Brain microvascular endothelial cell (primary cell): Measurements from ENCODE around the gene RIN3.
A peak's percentile ranks its signal among the peaks of the same experiment; 100 is the strongest.

Experiments used
- DNase-seq: peaks from one replicate; pipeline ENCODE4 v3.0.0-alpha.2; 2020
- H3K27ac ChIP-seq: fragments of 250-450 bp; sonication (Bioruptor Pico); 2 replicates; pipeline ENCODE4 v1.5.1; 2020; ENCODE audit warnings: mild to moderate bottlenecking, moderate library complexity
- H3K27me3 ChIP-seq: fragments of 250-450 bp; sonication (Bioruptor Pico); replicated peaks from 2 replicates; pipeline ENCODE4 v1.5.1; 2020; ENCODE audit warnings: mild to moderate bottlenecking
- H3K36me3 ChIP-seq: fragments of 250-450 bp; sonication (Bioruptor Pico); replicated peaks from 2 replicates; pipeline ENCODE4 v1.5.1; 2020; ENCODE audit warnings: mild to moderate bottlenecking
- H3K4me3 ChIP-seq: 2 replicates; pipeline ENCODE4 v1.5.1; 2011; ENCODE audit warnings: low read depth, mild to moderate bottlenecking, control low read depth, low read length, moderate library complexity
- in situ Hi-C: cut with HindIII; loops from 2 replicates; pipeline ENCODE4 v1.10.0; 2017; ENCODE audit warnings: low sequenced_read_pairs, low pct_ligation_motif_present
- TF ChIP-seq, protein P1 (sequence below): IDR thresholded peaks from 2 replicates; pipeline ENCODE4 v1.5.1; 2011; ENCODE audit warnings: low read depth, mild to moderate bottlenecking, moderate library complexity, low read length, control low read depth, inconsistent platforms; ENCODE audit errors: missing control alignments

The RIN3 gene

DNA sequence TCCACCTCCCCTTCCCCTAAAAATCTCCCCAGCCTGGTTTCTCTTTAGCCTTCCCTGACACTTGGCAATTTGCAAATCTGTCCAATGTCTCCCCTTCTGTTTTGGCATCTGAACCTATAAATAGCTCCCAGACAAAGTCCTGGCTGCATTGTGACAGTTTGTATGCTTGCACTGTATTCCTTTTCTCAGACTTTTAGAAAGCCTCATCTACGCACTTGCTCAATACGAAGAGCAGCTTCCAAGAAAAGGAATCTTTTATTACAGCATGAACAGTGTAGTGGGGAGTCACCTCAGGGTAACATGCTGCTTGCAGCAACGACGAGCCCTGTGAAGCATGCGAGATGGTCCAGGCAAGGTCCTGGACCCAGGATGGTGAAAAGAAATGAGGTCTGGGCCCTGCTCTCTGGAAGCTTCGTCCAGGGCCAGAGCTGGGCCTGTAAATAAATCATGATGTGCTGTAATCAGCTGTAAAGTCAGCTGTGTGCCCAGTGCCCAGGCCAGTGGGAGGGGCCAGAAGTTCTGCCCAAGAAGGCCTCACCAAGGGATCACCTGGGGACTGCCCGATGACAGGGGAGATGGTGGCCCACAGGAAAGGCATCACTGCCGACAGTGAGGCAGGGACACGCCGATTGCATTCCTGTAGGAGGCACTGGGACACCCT lies 88.3 kb downstream of the RIN3 start:
- no peak for DNase-seq
- Histone ChIP-seq H3K36me3 (no peaks in the 10 kb centered on the region), H3K27ac (no peak overlapping the region), H3K4me3 (no peak overlapping the region), H3K27me3 (no peaks in the 10 kb centered on the region)
- TF ChIP-seq, protein P1, sequence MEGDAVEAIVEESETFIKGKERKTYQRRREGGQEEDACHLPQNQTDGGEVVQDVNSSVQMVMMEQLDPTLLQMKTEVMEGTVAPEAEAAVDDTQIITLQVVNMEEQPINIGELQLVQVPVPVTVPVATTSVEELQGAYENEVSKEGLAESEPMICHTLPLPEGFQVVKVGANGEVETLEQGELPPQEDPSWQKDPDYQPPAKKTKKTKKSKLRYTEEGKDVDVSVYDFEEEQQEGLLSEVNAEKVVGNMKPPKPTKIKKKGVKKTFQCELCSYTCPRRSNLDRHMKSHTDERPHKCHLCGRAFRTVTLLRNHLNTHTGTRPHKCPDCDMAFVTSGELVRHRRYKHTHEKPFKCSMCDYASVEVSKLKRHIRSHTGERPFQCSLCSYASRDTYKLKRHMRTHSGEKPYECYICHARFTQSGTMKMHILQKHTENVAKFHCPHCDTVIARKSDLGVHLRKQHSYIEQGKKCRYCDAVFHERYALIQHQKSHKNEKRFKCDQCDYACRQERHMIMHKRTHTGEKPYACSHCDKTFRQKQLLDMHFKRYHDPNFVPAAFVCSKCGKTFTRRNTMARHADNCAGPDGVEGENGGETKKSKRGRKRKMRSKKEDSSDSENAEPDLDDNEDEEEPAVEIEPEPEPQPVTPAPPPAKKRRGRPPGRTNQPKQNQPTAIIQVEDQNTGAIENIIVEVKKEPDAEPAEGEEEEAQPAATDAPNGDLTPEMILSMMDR: no peak
- in situ Hi-C loops: no loop called here

DNA sequence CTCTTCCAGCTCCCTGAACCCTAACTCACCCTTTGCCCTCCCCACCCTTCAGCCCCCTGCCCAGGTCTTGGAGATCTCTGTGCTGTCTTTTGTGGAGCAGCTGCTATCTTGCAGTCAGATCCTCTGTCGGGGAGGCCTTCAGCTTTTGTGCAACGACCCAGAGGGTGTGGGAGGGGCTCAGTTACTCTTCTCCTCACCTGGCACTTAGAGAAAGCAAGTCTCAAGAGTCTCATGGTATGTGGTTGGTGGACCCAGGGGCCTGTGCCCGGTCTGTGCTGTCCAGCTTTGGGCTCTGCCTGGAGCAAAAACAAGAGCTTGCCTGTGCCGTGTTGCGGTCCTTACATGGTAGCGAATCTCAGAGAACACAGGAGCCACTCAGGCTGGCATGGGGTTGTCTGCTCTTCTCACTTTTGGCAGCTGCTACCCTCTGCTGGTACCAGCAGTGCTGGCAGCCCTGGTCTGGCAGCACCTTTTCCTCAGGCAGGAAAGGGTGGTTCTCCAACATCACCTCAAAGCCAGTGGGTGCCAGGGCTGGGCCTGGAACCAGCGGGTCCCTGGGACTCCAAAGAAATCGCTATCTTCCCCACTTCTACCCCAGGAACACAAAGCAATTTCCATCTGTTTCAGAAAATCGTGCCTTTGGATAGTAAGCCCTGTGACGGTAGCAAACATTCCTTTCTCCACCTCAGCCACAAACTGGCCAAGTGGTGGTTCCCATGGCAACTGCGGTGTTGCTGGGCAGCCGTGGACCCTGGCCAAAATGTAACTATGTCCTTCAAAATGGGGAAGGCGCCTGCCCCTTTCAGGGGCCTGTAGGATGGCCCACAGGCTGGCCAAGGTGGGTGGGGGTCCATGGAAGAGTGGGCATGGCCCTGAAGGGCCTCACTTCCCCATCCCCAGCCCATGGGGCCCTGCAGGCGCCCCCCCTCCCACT lies 90.0 kb downstream of the RIN3 start:
- DNase-seq: peak; percentile 64
- TF ChIP-seq, protein P1: peak; percentile 49
- Histone ChIP-seq H3K4me3 (no peak overlapping the region), H3K27ac (no peak overlapping the region), H3K27me3 (no peaks in the 10 kb centered on the region), H3K36me3 (no peaks in the 10 kb centered on the region)
- in situ Hi-C loops: no loop called here

DNA sequence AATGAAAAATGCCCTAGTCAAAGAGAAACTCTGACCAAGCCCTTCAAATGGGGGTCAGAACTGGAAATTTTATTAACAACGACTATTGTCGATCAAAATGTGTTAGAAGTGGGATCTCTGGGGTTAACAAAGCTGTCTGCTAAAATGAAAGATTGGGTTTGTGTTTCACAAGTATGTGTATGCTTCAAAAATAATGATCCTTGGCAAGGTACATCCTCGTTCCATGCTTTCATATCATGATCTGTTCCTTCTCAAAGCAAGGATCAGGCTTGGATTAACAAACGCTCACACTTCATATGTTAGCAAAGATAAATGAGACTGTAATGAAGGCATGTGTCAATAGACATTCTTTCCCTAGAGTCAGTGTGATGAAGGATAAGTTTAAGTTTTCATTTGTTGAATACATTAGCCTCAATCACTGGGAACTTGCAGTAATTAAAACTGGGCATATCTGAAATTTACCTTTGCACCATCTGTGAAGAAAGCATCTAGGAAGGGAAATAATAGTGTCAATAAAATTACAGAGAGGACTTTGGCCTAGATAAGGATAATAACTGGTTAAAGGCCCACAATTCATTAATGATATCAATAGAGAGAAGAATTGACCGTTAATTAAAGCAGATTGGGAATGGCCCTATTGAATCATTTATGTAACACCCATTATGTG lies 91.8 kb downstream of the RIN3 start:
- H3K36me3 ChIP-seq: no peaks in the 10 kb centered on the region

DNA sequence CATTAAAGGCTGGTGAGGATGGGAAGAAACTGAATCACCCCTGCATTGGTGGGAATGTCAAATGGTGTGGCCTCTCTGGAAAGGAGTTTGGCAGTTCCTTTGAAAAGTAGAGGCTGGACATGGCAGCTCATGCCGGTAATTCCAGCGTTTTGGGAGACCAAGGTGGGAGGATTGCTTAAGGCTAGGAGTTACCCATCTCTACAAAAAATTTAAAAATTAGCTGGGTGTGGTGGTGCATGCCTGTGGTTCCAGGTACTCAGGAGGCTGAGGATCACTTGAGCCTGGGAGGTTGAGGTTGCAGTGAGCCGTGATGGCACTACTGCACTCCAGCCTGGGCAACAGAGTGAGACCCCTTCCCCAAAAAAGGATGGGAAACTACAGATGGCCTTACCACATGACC lies 93.7 kb downstream of the RIN3 start:
- TF ChIP-seq, protein P1: no peak
- Histone ChIP-seq H3K27ac (peak overlapping the region; percentile 20), H3K36me3 (no peaks in the 10 kb centered on the region), H3K4me3 (no peak overlapping the region), H3K27me3 (no peaks in the 10 kb centered on the region)
- DNase-seq: no peak
- in situ Hi-C loops: no loop called here

More for the DNA sequence above, 91.8 kb downstream of the RIN3 start:
- in situ Hi-C loops: no loop called here
- no peaks in the 10 kb centered on the region for H3K27me3 ChIP-seq
- no peak overlapping the region for H3K4me3 ChIP-seq
- no peak for DNase-seq
- no peak overlapping the region for H3K27ac ChIP-seq
- TF ChIP-seq, protein P1: no peak

DNA sequence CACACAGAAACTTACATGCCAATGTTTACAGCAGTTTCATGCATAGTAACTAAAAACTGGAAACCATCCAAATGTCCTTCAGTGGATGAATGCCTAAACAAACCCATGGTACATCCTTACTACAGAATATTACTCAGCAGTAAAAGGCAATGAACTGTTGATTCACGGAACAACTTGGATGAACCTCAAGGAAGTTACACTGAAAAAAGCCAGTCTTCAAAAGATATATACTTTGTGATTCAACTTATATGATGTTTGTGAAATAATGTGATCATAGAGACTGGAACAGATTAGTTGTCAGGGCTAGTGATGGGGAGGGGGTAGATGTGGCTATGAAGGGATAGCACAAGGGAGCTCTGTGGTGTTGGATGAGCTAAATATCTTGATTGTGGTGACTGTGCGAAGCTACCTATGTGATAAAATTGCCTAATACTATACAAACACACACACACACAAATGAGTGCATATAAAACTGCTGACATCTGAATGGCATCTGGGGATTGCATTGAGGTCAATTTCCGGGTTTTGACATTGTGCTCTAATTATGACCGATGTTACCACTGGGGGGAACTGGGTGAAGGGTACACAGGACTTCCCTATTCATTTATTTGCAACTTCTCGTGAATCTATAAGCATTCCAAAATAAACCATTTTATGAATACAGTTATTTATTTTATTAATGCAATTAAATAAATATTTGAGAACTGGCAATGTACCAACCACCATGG lies 94.3 kb downstream of the RIN3 start:
- in situ Hi-C loops: no loop called here
- DNase-seq: peak; percentile 53
- H3K27me3 ChIP-seq: no peaks in the 10 kb centered on the region
- H3K4me3 ChIP-seq: no peak overlapping the region
- H3K36me3 ChIP-seq: no peaks in the 10 kb centered on the region
- no peak overlapping the region for H3K27ac ChIP-seq
- TF ChIP-seq, protein P1: no peak
